ENCODE results near the gene TAL2. TPM values are rescaled to one million over a fixed set of nuclear protein-coding genes. Genes with fewer than 3 reads are reported as not detected.

The TAL2 gene
- polyA plus RNA-seq, result 0.58 TPM
- long read RNA-seq, donor 1, partial matches to known transcripts, result 0 of 1 reads
- long read RNA-seq, donor 1, other reads (novel, unspliced or antisense), result 0 of 1 reads
- long read RNA-seq, donor 2, partial matches to known transcripts, result 0 of 1 reads
- long read RNA-seq, donor 2, other reads (novel, unspliced or antisense), result 0 of 1 reads
- long read RNA-seq, donor 3, result 0 reads
- long read RNA-seq, donor 4, result 0 reads
- long read RNA-seq, donor 5, result 0 reads
- long read RNA-seq, donor 6, result 0 reads
- long read RNA-seq, donor 7, result 0 reads
- long read RNA-seq, donor 8, partial matches to known transcripts, result 0 of 1 reads
- long read RNA-seq, donor 8, other reads (novel, unspliced or antisense), result 0 of 1 reads
- long read RNA-seq, donor 9, result 0 reads
- long read RNA-seq, donor 10, result 0 reads
- long read RNA-seq, donor 11, result 0 reads

DNA sequence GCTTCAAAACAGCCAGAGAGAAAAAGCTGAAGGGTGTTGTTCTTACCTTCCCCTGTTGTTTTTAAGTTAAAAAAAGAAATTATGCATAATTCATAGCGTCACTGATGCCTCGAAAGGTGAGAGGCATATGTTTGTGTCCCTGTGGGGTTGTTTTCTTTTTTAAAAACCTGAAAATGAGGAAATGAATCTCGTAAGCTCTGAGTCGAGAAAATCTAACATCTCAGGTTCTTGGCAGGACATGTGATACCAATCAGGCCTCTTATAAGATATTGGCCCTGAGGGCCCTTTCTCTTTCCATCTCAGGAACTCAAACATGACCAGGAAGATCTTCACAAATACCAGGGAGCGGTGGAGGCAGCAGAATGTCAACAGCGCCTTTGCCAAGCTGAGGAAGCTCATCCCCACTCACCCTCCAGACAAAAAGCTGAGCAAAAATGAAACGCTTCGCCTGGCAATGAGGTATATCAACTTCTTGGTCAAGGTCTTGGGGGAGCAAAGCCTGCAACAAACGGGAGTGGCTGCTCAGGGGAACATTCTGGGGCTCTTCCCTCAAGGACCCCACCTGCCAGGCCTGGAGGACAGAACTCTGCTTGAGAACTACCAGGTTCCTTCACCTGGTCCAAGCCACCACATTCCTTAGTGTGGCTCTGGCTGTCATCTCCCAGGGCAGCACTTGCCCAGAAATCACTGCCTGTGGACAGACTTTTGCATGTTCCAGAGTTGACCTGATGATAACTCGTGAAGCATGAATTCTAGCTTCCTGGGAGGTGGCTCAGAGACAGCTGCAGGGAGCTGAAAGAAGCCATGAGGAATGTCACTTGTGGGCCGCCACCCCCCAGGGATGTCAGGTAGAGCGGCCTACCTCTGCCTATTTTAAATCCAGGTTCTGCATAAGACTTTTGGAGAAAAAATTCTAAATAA lies at the start of gene TAL2:
TSS of gene TAL2 (plus strand) at position 274 of the 921 bp plus-strand sequence. CDS start at position 314, 40 bp downstream.
- WGBS (ENCODE audit: insufficient coverage, low lambda C conversion rate), result no CpG with 5 or more reads among the region's 12 CpGs
- H3K4me1 ChIP-seq (ENCODE audit: control insufficient read depth, insufficient read depth, low read length), result no peaks in the 10 kb centered on the region

DNA sequence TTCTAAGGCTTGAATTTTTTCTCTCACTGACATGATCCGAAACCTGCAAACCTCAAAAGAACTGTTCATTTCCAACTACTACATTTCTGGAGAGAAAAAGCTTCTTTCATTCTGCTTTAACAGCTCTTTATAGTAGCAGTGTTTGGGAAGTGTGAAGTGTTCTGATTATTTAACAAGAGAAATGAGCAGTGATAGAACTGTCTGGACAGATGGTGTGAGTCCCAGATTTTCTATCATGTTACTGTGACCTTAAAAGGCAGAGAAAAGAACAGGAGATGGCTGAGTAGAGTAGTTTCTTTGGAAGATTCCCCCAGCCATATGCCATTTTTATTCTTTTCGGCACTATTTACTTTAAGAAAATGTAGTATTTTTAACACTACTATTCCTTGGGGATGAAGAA lies 41.3 kb upstream of the TAL2 start:
- no peaks in the 10 kb centered on the region for H3K4me1 ChIP-seq (ENCODE audit: control insufficient read depth, insufficient read depth, low read length)
- no peak overlapping the region for H3K4me3 ChIP-seq (ENCODE audit: low read length)
- H3K27me3 ChIP-seq (ENCODE audit: control insufficient read depth, insufficient read depth, low read length), result no peaks in the 10 kb centered on the region
- no peaks in the 10 kb centered on the region for H3K9me3 ChIP-seq (ENCODE audit: control insufficient read depth, low read depth, low read length)
- H3K36me3 ChIP-seq (ENCODE audit: control insufficient read depth, insufficient read depth, low read length), result peaks cover 4% of the 10 kb centered on the region
- H3K27ac ChIP-seq (ENCODE audit: low read length), result no peak overlapping the region
- WGBS (ENCODE audit: insufficient coverage, low lambda C conversion rate), result 100% methylated on average over 2 of the region's 2 CpGs
- DNase-seq, result no peak

More for the DNA sequence above, at the start of gene TAL2:
- Histone ChIP-seq H3K9me3 (ENCODE audit: control insufficient read depth, low read depth, low read length) (no peaks in the 10 kb centered on the region), H3K36me3 (ENCODE audit: control insufficient read depth, insufficient read depth, low read length) (no peaks in the 10 kb centered on the region), H3K4me3 (ENCODE audit: low read length) (no peak within 1 kb of the TSS), H3K27me3 (ENCODE audit: control insufficient read depth, insufficient read depth, low read length) (peaks cover under 1% of the 10 kb centered on the region), H3K27ac (ENCODE audit: low read length) (no peak within 1 kb of the TSS)
- DNase-seq, result no peak

GRCh38 chr9:105625088-105625487 lies 37.2 kb upstream of the TAL2 start:
- H3K36me3 ChIP-seq (ENCODE audit: control insufficient read depth, insufficient read depth, low read length), result peaks cover 3% of the 10 kb centered on the region
- no peaks in the 10 kb centered on the region for H3K27me3 ChIP-seq (ENCODE audit: control insufficient read depth, insufficient read depth, low read length)
- H3K27ac ChIP-seq (ENCODE audit: low read length), result no peak overlapping the region
- H3K9me3 ChIP-seq (ENCODE audit: control insufficient read depth, low read depth, low read length), result no peaks in the 10 kb centered on the region
- WGBS (ENCODE audit: insufficient coverage, low lambda C conversion rate), result 88% methylated on average over 1 of the region's 1 CpG
- H3K4me3 ChIP-seq (ENCODE audit: low read length), result no peak overlapping the region
- H3K4me1 ChIP-seq (ENCODE audit: control insufficient read depth, insufficient read depth, low read length), result no peaks in the 10 kb centered on the region
- DNase-seq, result no peak

DNA sequence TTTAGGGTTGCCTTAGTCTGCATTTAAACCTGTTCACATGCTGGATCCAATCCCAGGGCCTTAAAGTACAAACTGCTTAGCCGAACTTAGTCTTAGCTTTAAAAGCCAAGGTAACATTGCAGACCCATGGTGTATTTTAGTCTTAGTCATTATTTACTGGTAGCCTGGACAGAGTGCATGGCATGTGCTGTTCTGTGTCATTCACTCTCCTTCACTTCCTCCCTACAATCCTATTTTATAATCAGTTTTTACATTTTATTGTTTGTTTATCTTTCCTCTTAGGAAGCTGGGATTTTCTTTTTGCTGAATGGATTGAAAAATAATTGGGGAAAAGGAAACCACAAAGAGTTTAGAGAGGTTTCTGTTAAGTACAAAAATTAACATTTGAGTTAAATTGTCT lies 29.4 kb upstream of the TAL2 start:
- no peak overlapping the region for H3K27ac ChIP-seq (ENCODE audit: low read length)
- H3K9me3 ChIP-seq (ENCODE audit: control insufficient read depth, low read depth, low read length), result no peaks in the 10 kb centered on the region
- H3K36me3 ChIP-seq (ENCODE audit: control insufficient read depth, insufficient read depth, low read length), result peaks cover 5% of the 10 kb centered on the region
- no peak overlapping the region for H3K4me3 ChIP-seq (ENCODE audit: low read length)
- no CpG with 5 or more reads among the region's 1 CpG for WGBS (ENCODE audit: insufficient coverage, low lambda C conversion rate)
- no peaks in the 10 kb centered on the region for H3K4me1 ChIP-seq (ENCODE audit: control insufficient read depth, insufficient read depth, low read length)
- no peak for DNase-seq
- no peaks in the 10 kb centered on the region for H3K27me3 ChIP-seq (ENCODE audit: control insufficient read depth, insufficient read depth, low read length)

DNA sequence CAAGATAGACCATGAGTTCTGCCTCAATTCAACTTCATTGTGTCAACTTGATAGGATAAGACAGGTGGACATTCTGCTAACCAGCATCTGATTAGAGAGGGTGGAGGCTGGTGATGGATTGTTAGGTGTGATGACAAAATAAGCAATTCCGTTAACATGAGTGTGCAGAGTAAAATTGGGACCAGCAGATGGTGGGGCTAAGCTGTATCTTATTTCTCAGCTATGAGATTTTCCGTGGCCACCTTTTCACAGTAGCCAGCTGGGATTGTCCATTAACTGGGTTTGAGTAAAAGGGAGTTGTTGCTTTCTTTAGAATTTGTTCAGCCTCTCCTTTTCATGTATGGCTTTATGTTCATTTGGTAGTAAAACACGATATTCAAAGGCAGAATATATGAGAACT lies 28.8 kb upstream of the TAL2 start:
- Histone ChIP-seq H3K27ac (ENCODE audit: low read length) (no peak overlapping the region), H3K27me3 (ENCODE audit: control insufficient read depth, insufficient read depth, low read length) (no peaks in the 10 kb centered on the region), H3K4me1 (ENCODE audit: control insufficient read depth, insufficient read depth, low read length) (no peaks in the 10 kb centered on the region), H3K9me3 (ENCODE audit: control insufficient read depth, low read depth, low read length) (no peaks in the 10 kb centered on the region), H3K4me3 (ENCODE audit: low read length) (no peak overlapping the region), H3K36me3 (ENCODE audit: control insufficient read depth, insufficient read depth, low read length) (peaks cover 5% of the 10 kb centered on the region)
- no CpG with 5 or more reads among the region's 3 CpGs for WGBS (ENCODE audit: insufficient coverage, low lambda C conversion rate)
- no peak for DNase-seq

DNA sequence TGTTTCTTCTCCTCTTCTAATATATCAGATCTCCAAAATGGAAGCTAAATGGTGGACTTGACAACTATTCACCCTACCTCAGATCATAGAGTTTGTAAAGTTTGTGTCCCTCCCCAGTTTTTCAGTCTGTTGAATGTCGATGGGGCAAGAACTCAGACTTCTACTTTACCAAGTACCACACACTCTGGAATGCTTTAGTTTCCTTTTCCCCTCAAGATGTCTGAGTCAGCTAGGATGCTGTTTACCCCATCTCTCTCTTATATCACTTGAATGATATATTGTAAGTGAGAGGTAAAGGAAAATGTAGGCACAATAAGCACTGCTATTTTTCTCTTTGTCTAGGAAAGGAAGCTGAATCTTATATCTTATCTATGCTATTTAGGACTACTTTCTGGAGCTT lies 25.9 kb upstream of the TAL2 start:
- no peaks in the 10 kb centered on the region for H3K4me1 ChIP-seq (ENCODE audit: control insufficient read depth, insufficient read depth, low read length)
- DNase-seq, result no peak
- peaks cover 5% of the 10 kb centered on the region for H3K36me3 ChIP-seq (ENCODE audit: control insufficient read depth, insufficient read depth, low read length)
- 100% methylated on average over 1 of the region's 1 CpG for WGBS (ENCODE audit: insufficient coverage, low lambda C conversion rate)
- no peak overlapping the region for H3K4me3 ChIP-seq (ENCODE audit: low read length)
- H3K9me3 ChIP-seq (ENCODE audit: control insufficient read depth, low read depth, low read length), result no peaks in the 10 kb centered on the region
- no peaks in the 10 kb centered on the region for H3K27me3 ChIP-seq (ENCODE audit: control insufficient read depth, insufficient read depth, low read length)
- no peak overlapping the region for H3K27ac ChIP-seq (ENCODE audit: low read length)

- Histone ChIP-seq H3K27me3 (ENCODE audit: control insufficient read depth, insufficient read depth, low read length) (no peaks in the 10 kb centered on the region), H3K4me3 (ENCODE audit: low read length) (no peak overlapping the region), H3K27ac (ENCODE audit: low read length) (no peak overlapping the region), H3K9me3 (ENCODE audit: control insufficient read depth, low read depth, low read length) (no peaks in the 10 kb centered on the region), H3K4me1 (ENCODE audit: control insufficient read depth, insufficient read depth, low read length) (no peaks in the 10 kb centered on the region), H3K36me3 (ENCODE audit: control insufficient read depth, insufficient read depth, low read length) (peaks cover 5% of the 10 kb centered on the region)
- no CpG with 5 or more reads among the region's 4 CpGs for WGBS (ENCODE audit: insufficient coverage, low lambda C conversion rate)
- DNase-seq, result no peak
Measured at GRCh38 chr9:105637787-105638395, 24.4 kb upstream of the TAL2 start.

- Histone ChIP-seq H3K27me3 (ENCODE audit: control insufficient read depth, insufficient read depth, low read length) (no peaks in the 10 kb centered on the region), H3K9me3 (ENCODE audit: control insufficient read depth, low read depth, low read length) (no peaks in the 10 kb centered on the region), H3K36me3 (ENCODE audit: control insufficient read depth, insufficient read depth, low read length) (peaks cover 5% of the 10 kb centered on the region), H3K27ac (ENCODE audit: low read length) (no peak overlapping the region), H3K4me1 (ENCODE audit: control insufficient read depth, insufficient read depth, low read length) (no peaks in the 10 kb centered on the region), H3K4me3 (ENCODE audit: low read length) (no peak overlapping the region)
- DNase-seq, result no peak
Measured at GRCh38 chr9:105639936-105640335, 22.3 kb upstream of the TAL2 start.

GRCh38 chr9:105643795-105644194 lies 18.5 kb upstream of the TAL2 start:
- Histone ChIP-seq H3K4me1 (ENCODE audit: control insufficient read depth, insufficient read depth, low read length) (no peaks in the 10 kb centered on the region), H3K27me3 (ENCODE audit: control insufficient read depth, insufficient read depth, low read length) (no peaks in the 10 kb centered on the region), H3K4me3 (ENCODE audit: low read length) (no peak overlapping the region), H3K36me3 (ENCODE audit: control insufficient read depth, insufficient read depth, low read length) (no peaks in the 10 kb centered on the region), H3K27ac (ENCODE audit: low read length) (no peak overlapping the region), H3K9me3 (ENCODE audit: control insufficient read depth, low read depth, low read length) (no peaks in the 10 kb centered on the region)
- no peak for DNase-seq

GRCh38 chr9:105646879-105647594 lies 15.2 kb upstream of the TAL2 start:
- Histone ChIP-seq H3K27me3 (ENCODE audit: control insufficient read depth, insufficient read depth, low read length) (no peaks in the 10 kb centered on the region), H3K9me3 (ENCODE audit: control insufficient read depth, low read depth, low read length) (no peaks in the 10 kb centered on the region), H3K4me3 (ENCODE audit: low read length) (no peak overlapping the region), H3K36me3 (ENCODE audit: control insufficient read depth, insufficient read depth, low read length) (no peaks in the 10 kb centered on the region), H3K4me1 (ENCODE audit: control insufficient read depth, insufficient read depth, low read length) (no peaks in the 10 kb centered on the region), H3K27ac (ENCODE audit: low read length) (no peak overlapping the region)
- DNase-seq, result no peak
- no CpG with 5 or more reads among the region's 7 CpGs for WGBS (ENCODE audit: insufficient coverage, low lambda C conversion rate)
